DND-41 (cell line): ENCODE results near the gene TLE4.

ENCODE experiments used
- ATAC-seq: fragments of 200-7000 bp; cut with Tn5 transposase; 3 replicates; pipeline ENCODE4 v1.9.1; 2021; ENCODE audit warnings: low read depth; ENCODE audit not compliant: insufficient read depth
- DNase-seq: peaks from one replicate; pipeline ENCODE4 v3.0.0-alpha.2; 2020
- H2AFZ ChIP-seq: 2 replicates; pipeline ENCODE4 v1.6.0; 2012; ENCODE audit warnings: low read depth, low read length
- H3K27ac ChIP-seq: 2 replicates; pipeline ENCODE4 v1.5.1; 2012; ENCODE audit warnings: low read length, inconsistent platforms
- H3K27me3 ChIP-seq: fragments of 200-600 bp; sonication (generic); 2 replicates; pipeline ENCODE4 v1.6.0; 2012; ENCODE audit warnings: low read length, mild to moderate bottlenecking, inconsistent platforms; ENCODE audit not compliant: insufficient read depth, poor library complexity
- H3K36me3 ChIP-seq: 2 replicates; pipeline ENCODE4 v1.5.1; 2012; ENCODE audit warnings: low read length, inconsistent platforms; ENCODE audit not compliant: insufficient read depth
- H3K4me1 ChIP-seq: 2 replicates; pipeline ENCODE4 v1.5.1; 2012; ENCODE audit warnings: mild to moderate bottlenecking, low read length; ENCODE audit not compliant: insufficient read depth
- H3K4me2 ChIP-seq: 2 replicates; pipeline ENCODE4 v1.6.0; 2012; ENCODE audit warnings: mild to moderate bottlenecking, moderate library complexity, low read length, inconsistent platforms; ENCODE audit not compliant: insufficient read depth
- H3K4me3 ChIP-seq, 2 experiments: fragments of 200-600 bp in 1 of 2; shearing (Covaris generic) in 1 of 2; 2 replicates each; pipeline ENCODE4 v1.5.1; 2012 to 2016; ENCODE audit warnings: inconsistent platforms in 2 of 2, low read length in 2 of 2, mild to moderate bottlenecking in 2 of 2, low read depth in 1 of 2, moderate library complexity in 1 of 2
- H3K79me2 ChIP-seq: 2 replicates; pipeline ENCODE4 v1.6.0; 2012; ENCODE audit warnings: low read length, inconsistent platforms; ENCODE audit not compliant: insufficient read depth
- H3K9ac ChIP-seq: 2 replicates; pipeline ENCODE4 v1.6.0; 2012; ENCODE audit warnings: low read depth, mild to moderate bottlenecking, inconsistent platforms, low read length, moderate library complexity
- H3K9me3 ChIP-seq: 2 replicates; pipeline ENCODE4 v1.5.1; 2012; ENCODE audit warnings: low read length, moderate library complexity, mild to moderate bottlenecking, inconsistent platforms; ENCODE audit not compliant: insufficient read depth, severe bottlenecking
- H4K20me1 ChIP-seq: 2 replicates; pipeline ENCODE4 v1.6.0; 2012; ENCODE audit warnings: low read length; ENCODE audit not compliant: insufficient read depth
- EZH2 ChIP-seq: IDR thresholded peaks from 3 replicates; pipeline ENCODE4 v1.6.1; 2012; ENCODE audit warnings: borderline replicate concordance, low read depth, mild to moderate bottlenecking, moderate library complexity, low read length, inconsistent platforms; ENCODE audit not compliant: severe bottlenecking
- TF ChIP-seq, protein P1 (sequence below): IDR thresholded peaks from 2 replicates; pipeline ENCODE4 v1.5.1; 2012; ENCODE audit warnings: borderline replicate concordance, low read length, moderate library complexity, mild to moderate bottlenecking; ENCODE audit not compliant: poor library complexity, severe bottlenecking; ENCODE audit errors: extremely low read depth

TLE4 gene

DNA sequence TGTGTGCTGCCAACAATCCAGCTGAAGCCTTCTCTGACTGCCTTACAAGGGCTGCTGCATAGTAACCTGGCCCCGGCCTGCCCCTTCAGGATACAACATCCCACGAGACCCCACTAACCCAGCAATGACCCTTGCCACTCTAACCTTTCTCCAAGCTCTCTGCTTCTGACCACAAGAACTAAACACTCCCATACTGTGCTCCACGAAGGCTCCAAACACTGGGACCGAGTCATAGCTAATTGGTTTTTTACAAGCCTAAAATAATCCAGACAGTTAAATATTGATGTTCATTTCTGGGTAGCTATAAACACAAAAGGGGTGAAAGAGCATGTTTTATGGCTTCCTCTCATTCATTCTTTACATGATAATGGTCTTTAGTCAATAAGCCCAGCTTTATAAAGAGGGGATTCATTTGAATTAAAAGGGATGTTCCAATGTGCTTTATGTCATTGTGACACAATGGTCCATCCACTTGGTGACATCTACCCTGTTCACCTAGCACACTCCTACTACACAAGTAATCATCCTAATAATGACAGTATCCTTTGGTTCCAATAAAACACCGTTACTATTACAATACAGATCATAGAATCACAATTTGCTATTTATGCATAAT is 16.2 kb upstream of the TLE4 start:
- Histone ChIP-seq H3K79me2 (no peaks in the 10 kb centered on the region), H3K4me2 (no peak overlapping the region), H3K27me3 (no peaks in the 10 kb centered on the region), H3K4me3 (no peak overlapping the region), H3K9ac (no peak overlapping the region), H2AFZ (no peak overlapping the region), H3K36me3 (no peaks in the 10 kb centered on the region), H3K27ac (no peak overlapping the region), H3K4me1 (no peaks in the 10 kb centered on the region), H4K20me1 (no peaks in the 10 kb centered on the region), H3K9me3 (no peaks in the 10 kb centered on the region)
- ATAC-seq (no peak), DNase-seq (no peak)
- TF ChIP-seq EZH2, result no peak
- TF ChIP-seq, protein P1, sequence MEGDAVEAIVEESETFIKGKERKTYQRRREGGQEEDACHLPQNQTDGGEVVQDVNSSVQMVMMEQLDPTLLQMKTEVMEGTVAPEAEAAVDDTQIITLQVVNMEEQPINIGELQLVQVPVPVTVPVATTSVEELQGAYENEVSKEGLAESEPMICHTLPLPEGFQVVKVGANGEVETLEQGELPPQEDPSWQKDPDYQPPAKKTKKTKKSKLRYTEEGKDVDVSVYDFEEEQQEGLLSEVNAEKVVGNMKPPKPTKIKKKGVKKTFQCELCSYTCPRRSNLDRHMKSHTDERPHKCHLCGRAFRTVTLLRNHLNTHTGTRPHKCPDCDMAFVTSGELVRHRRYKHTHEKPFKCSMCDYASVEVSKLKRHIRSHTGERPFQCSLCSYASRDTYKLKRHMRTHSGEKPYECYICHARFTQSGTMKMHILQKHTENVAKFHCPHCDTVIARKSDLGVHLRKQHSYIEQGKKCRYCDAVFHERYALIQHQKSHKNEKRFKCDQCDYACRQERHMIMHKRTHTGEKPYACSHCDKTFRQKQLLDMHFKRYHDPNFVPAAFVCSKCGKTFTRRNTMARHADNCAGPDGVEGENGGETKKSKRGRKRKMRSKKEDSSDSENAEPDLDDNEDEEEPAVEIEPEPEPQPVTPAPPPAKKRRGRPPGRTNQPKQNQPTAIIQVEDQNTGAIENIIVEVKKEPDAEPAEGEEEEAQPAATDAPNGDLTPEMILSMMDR, result no peak

- H3K27ac ChIP-seq, result no peak overlapping the region
- no peaks in the 10 kb centered on the region for H3K4me1 ChIP-seq
- no peaks in the 10 kb centered on the region for H4K20me1 ChIP-seq
- H3K27me3 ChIP-seq, result no peaks in the 10 kb centered on the region
- no peaks in the 10 kb centered on the region for H3K36me3 ChIP-seq
- no peak overlapping the region for H3K9ac ChIP-seq
- no peak overlapping the region for H3K4me3 ChIP-seq
- H3K4me2 ChIP-seq, result no peak overlapping the region
- ATAC-seq (no peak), DNase-seq (no peak)
- no peak overlapping the region for H2AFZ ChIP-seq
- H3K9me3 ChIP-seq, result no peaks in the 10 kb centered on the region
- TF ChIP-seq, protein P1, result no peak
- no peak for TF ChIP-seq EZH2
- no peaks in the 10 kb centered on the region for H3K79me2 ChIP-seq
Measured at GRCh38 chr9:79559495-79560181, 12.1 kb upstream of the TLE4 start.

- Histone ChIP-seq H3K79me2 (no peaks in the 10 kb centered on the region), H3K27me3 (peaks cover 5% of the 10 kb centered on the region), H3K9ac (no peak overlapping the region), H3K4me1 (no peaks in the 10 kb centered on the region), H3K36me3 (no peaks in the 10 kb centered on the region), H3K27ac (no peak overlapping the region), H4K20me1 (no peaks in the 10 kb centered on the region), H2AFZ (no peak overlapping the region), H3K4me2 (no peak overlapping the region), H3K9me3 (no peaks in the 10 kb centered on the region), H3K4me3 (no peak overlapping the region)
- TF ChIP-seq, protein P1, result no peak
- TF ChIP-seq EZH2, result no peak
- no peak for DNase-seq
- no peak for ATAC-seq
Measured at GRCh38 chr9:79562749-79563386, 8.9 kb upstream of the TLE4 start.
